GM23338 (cell line): ENCODE measurements around the gene HAT1. TPM values are rescaled to one million over a fixed set of nuclear protein-coding genes. Genes with fewer than 3 reads are reported as not detected.

ENCODE experiments used
- ATAC-seq: fragments of 200-7000 bp; cut with Tn5 transposase; 3 replicates; pipeline ENCODE4 v1.9.1; 2020
- DNase-seq: peaks from one replicate; pipeline ENCODE4 v3.0.0-alpha.2; 2015; ENCODE audit warnings: low spot score
- H2AFZ ChIP-seq: fragments of 200-600 bp; sonication (generic); 2 replicates; pipeline ENCODE4 v1.8.0; 2016; ENCODE audit warnings: antibody characterized with exemption, mild to moderate bottlenecking, moderate library complexity
- H3F3A ChIP-seq: fragments of 200-600 bp; sonication (generic); replicated peaks from 2 replicates; pipeline ENCODE4 v1.8.0; 2017; ENCODE audit warnings: antibody characterized with exemption, mixed run types, low read depth
- H3K27ac ChIP-seq: fragments of 200-600 bp; sonication (generic); 2 replicates; pipeline ENCODE4 v1.6.1; 2016; ENCODE audit warnings: low read depth
- H3K27me3 ChIP-seq: fragments of 200-600 bp; sonication (generic); 2 replicates; pipeline ENCODE4 v1.8.0; 2016; ENCODE audit warnings: mild to moderate bottlenecking, mixed run types, moderate library complexity; ENCODE audit not compliant: insufficient read depth
- H3K36me3 ChIP-seq: fragments of 200-600 bp; sonication (generic); 2 replicates; pipeline ENCODE4 v1.8.0; 2016; ENCODE audit warnings: mild to moderate bottlenecking; ENCODE audit not compliant: insufficient read depth
- H3K4me1 ChIP-seq: fragments of 200-600 bp; sonication (generic); 2 replicates; pipeline ENCODE4 v1.8.0; 2016; ENCODE audit warnings: mild to moderate bottlenecking, moderate library complexity; ENCODE audit not compliant: insufficient read depth
- H3K4me2 ChIP-seq: fragments of 200-600 bp; sonication (generic); 2 replicates; pipeline ENCODE4 v1.7.1; 2017; ENCODE audit warnings: mixed run types
- H3K4me3 ChIP-seq: fragments of 200-600 bp; sonication (generic); 2 replicates; pipeline ENCODE4 v1.6.1; 2016; ENCODE audit warnings: mixed run types
- H3K79me2 ChIP-seq: fragments of 200-600 bp; sonication (generic); replicated peaks from 2 replicates; pipeline ENCODE4 v1.8.0; 2017; ENCODE audit warnings: mild to moderate bottlenecking; ENCODE audit not compliant: insufficient read depth
- H3K9me2 ChIP-seq: fragments of 200-600 bp; sonication (generic); 2 replicates; pipeline ENCODE4 v1.8.0; 2017; ENCODE audit not compliant: insufficient read depth
- H4K20me1 ChIP-seq: fragments of 200-600 bp; sonication (generic); replicated peaks from 2 replicates; pipeline ENCODE4 v1.8.0; 2017; ENCODE audit warnings: mild to moderate bottlenecking; ENCODE audit not compliant: insufficient read depth
- H3K27ac Mint-ChIP-seq: 2 replicates; pipeline ENCODE4 v1.8.0; 2020; ENCODE audit warnings: inconsistent platforms, mild to moderate bottlenecking, moderate library complexity, mixed read lengths
- H3K27me3 Mint-ChIP-seq: 3 replicates; pipeline ENCODE4 v1.8.0; 2022; ENCODE audit warnings: low read depth, mild to moderate bottlenecking, moderate library complexity, mixed read lengths, inconsistent platforms; ENCODE audit not compliant: insufficient read depth, poor library complexity
- H3K36me3 Mint-ChIP-seq: 3 replicates; pipeline ENCODE4 v1.8.0; 2021; ENCODE audit warnings: low read depth, mild to moderate bottlenecking, inconsistent platforms, moderate library complexity, mixed read lengths
- H3K4me1 Mint-ChIP-seq: 3 replicates; pipeline ENCODE4 v1.8.0; 2020; ENCODE audit warnings: mild to moderate bottlenecking, inconsistent platforms, mixed read lengths
- H3K4me3 Mint-ChIP-seq: 3 replicates; pipeline ENCODE4 v1.8.0; 2021; ENCODE audit warnings: moderate library complexity, mild to moderate bottlenecking, inconsistent platforms, mixed read lengths
- H3K9me3 Mint-ChIP-seq: 3 replicates; pipeline ENCODE4 v1.8.0; 2020; ENCODE audit warnings: moderate library complexity, mild to moderate bottlenecking, inconsistent platforms, mixed read lengths
- CREB1 ChIP-seq: fragments of 250-450 bp; sonication (Bioruptor Pico); IDR thresholded peaks from 2 replicates; pipeline ENCODE4 v1.5.0; 2020; ENCODE audit warnings: low read depth, mild to moderate bottlenecking, moderate library complexity
- CTCF ChIP-seq, 2 experiments: fragments of 200-600 bp in 1 of 2; sonication (generic) in 1 of 2; conservative IDR thresholded peaks; 2 replicates each; pipeline versions ENCODE4 v1.5.1 to v1.6.1; 2016 to 2017; ENCODE audit warnings: antibody characterized with exemption in 2 of 2, low read depth in 2 of 2, mild to moderate bottlenecking in 2 of 2, moderate library complexity in 1 of 2
- NANOG ChIP-seq: IDR thresholded peaks from 2 replicates; pipeline ENCODE4 v1.6.1; 2016; ENCODE audit warnings: antibody characterized with exemption, borderline replicate concordance
- POLR2AphosphoS5 ChIP-seq: IDR thresholded peaks from 2 replicates; pipeline ENCODE4 v1.6.1; 2016; ENCODE audit warnings: antibody characterized with exemption, low read depth
- ZNF331 ChIP-seq: fragments of 250-450 bp; sonication (Bioruptor Pico); IDR thresholded peaks from 2 replicates; pipeline ENCODE4 v1.5.0; 2020; ENCODE audit warnings: low read depth, mild to moderate bottlenecking, moderate library complexity
- ZNF462 ChIP-seq: fragments of 250-450 bp; sonication (Bioruptor Pico); IDR thresholded peaks from 2 replicates; pipeline ENCODE4 v1.5.0; 2020; ENCODE audit warnings: mild to moderate bottlenecking, moderate library complexity
- polyA plus RNA-seq: library from polyadenylated mRNA; unstranded; fragments of >200 nt; fragmentation: Nextera tagmentation; extraction: Ambion mirVana; gene quantifications from 2 replicates; pipeline ENCODE4 v1.2.1, GENCODE V29; 2016
- total RNA-seq: library from RNA; depleted of rRNA; stranded (reverse); fragments of >200 nt; shearing (Covaris generic); gene quantifications from 2 replicates; pipeline ENCODE4 v1.2.3, GENCODE V29; 2014

Gene HAT1
- total and polyA plus RNA-seq, 2 experiments from 2014 or later, result 67.2 to 67.5 TPM

GRCh38 chr2:171999604-172000469 lies 77.6 kb downstream of the HAT1 start, which contains the start of gene METAP1D:
METAP1D (plus strand) TSS chr2:171999953; CDS start chr2:171999970, 17 bp downstream.
- H2AFZ ChIP-seq, result peak within 1 kb of the TSS; percentile 100
- no peaks in the 10 kb centered on the region for H3K9me2 ChIP-seq
- H3K36me3 ChIP-seq, result no peaks in the 10 kb centered on the region
- H3K4me1 Mint-ChIP-seq, result peaks cover 13% of the 10 kb centered on the region
- peak within 1 kb of the TSS; percentile 90 for H3K4me3 Mint-ChIP-seq
- peak within 1 kb of the TSS; percentile 51; the same call in 1 of the 2 replicates for H3K27ac ChIP-seq
- H3F3A ChIP-seq, result no peaks in the 10 kb centered on the region
- H3K27me3 ChIP-seq, result peaks cover 16% of the 10 kb centered on the region
- no peaks in the 10 kb centered on the region for H3K9me3 Mint-ChIP-seq
- peaks cover 7% of the 10 kb centered on the region for H3K27me3 Mint-ChIP-seq
- H3K4me1 ChIP-seq, result no peaks in the 10 kb centered on the region
- H4K20me1 ChIP-seq, result no peaks in the 10 kb centered on the region
- TF ChIP-seq POLR2AphosphoS5 (peak; percentile 83), CTCF (conservative IDR thresholded peaks at IDR 0.05; ENCODE audit: low read depth in 2 of 2) (no peak), CREB1 (peak; percentile 7)
- H3K27ac Mint-ChIP-seq, result peak within 1 kb of the TSS; percentile 98
- H3K4me2 ChIP-seq, result peak within 1 kb of the TSS; percentile 94
- peak; percentile 98 for ATAC-seq
- peak within 1 kb of the TSS; percentile 63 for H3K4me3 ChIP-seq
- no peaks in the 10 kb centered on the region for H3K79me2 ChIP-seq
- DNase-seq, result peak; percentile 95
- no peaks in the 10 kb centered on the region for H3K36me3 Mint-ChIP-seq

- Mint-ChIP-seq H3K9me3 (no peaks in the 10 kb centered on the region), H3K27ac (no peak overlapping the region; the same call in 1 of the 2 replicates), H3K4me1 (peaks cover 13% of the 10 kb centered on the region), H3K36me3 (no peaks in the 10 kb centered on the region), H3K27me3 (peaks cover 7% of the 10 kb centered on the region), H3K4me3 (peak overlapping the region; percentile 90)
- no peak for TF ChIP-seq CTCF (conservative IDR thresholded peaks at IDR 0.05; ENCODE audit: low read depth in 2 of 2)
- TF ChIP-seq ZNF462 (CRISPR knock-in tag), result no peak
- TF ChIP-seq ZNF331 (CRISPR knock-in tag), result no peak
- TF ChIP-seq NANOG, result no peak
- Histone ChIP-seq H3K27me3 (peaks cover 16% of the 10 kb centered on the region), H3K27ac (no peak overlapping the region), H3K4me3 (peak overlapping the region; percentile 63), H2AFZ (peak overlapping the region; percentile 87; the same call in 1 of the 2 replicates), H3K4me2 (peak overlapping the region; percentile 78), H3F3A (no peaks in the 10 kb centered on the region), H3K79me2 (no peaks in the 10 kb centered on the region), H4K20me1 (no peaks in the 10 kb centered on the region), H3K36me3 (no peaks in the 10 kb centered on the region), H3K9me2 (no peaks in the 10 kb centered on the region), H3K4me1 (no peaks in the 10 kb centered on the region)
- no peak for DNase-seq
- ATAC-seq, result no peak
These were observed 78.6 kb downstream of the HAT1 start for GRCh38 chr2:172000696-172001361.
